Duodenal mucosa (tissue), 2 donors: ENCODE results near the gene GPC5.
"Not testable (repeated sequence)": the region's sequence is repeated elsewhere in the genome, so short reads cannot be mapped to it uniquely, and the experiment has no call there.

Experiments used
- H3K27ac ChIP-seq: one replicate; pipeline ENCODE4 v1.7.0; 2013; ENCODE audit warnings: low read depth, low read length
- H3K27me3 ChIP-seq, 2 donors: one replicate each; pipeline ENCODE4 v1.7.0; 2013; ENCODE audit warnings: low read length in 2 of 2, control low read depth in 1 of 2; ENCODE audit not compliant: insufficient read depth in 2 of 2, control insufficient read depth in 1 of 2
- H3K36me3 ChIP-seq, 2 donors: one replicate each; pipeline ENCODE4 v1.7.0; 2013; ENCODE audit warnings: low read length in 2 of 2, control low read depth in 1 of 2; ENCODE audit not compliant: insufficient read depth in 2 of 2, control insufficient read depth in 1 of 2
- H3K4me1 ChIP-seq, 2 donors: one replicate each; pipeline ENCODE4 v1.7.0; 2013; ENCODE audit warnings: low read length in 2 of 2, control low read depth in 1 of 2; ENCODE audit not compliant: insufficient read depth in 2 of 2, control insufficient read depth in 1 of 2
- H3K4me3 ChIP-seq, 2 donors: one replicate each; pipeline ENCODE4 v1.7.0; 2013; ENCODE audit warnings: low read length in 2 of 2, low read depth in 1 of 2
- H3K9ac ChIP-seq, 2 donors: one replicate each; pipeline ENCODE4 v1.7.0; 2013; ENCODE audit warnings: low read length in 2 of 2, low read depth in 1 of 2
- H3K9me3 ChIP-seq, 2 donors: one replicate each; pipeline ENCODE4 v1.7.0; 2013; ENCODE audit warnings: low read length in 2 of 2, control low read depth in 1 of 2; ENCODE audit not compliant: control insufficient read depth in 1 of 2

Gene GPC5

GRCh38 chr13:92451060-92451459 is 1052.6 kb downstream of the GPC5 start:
- H3K36me3 ChIP-seq, result no peaks in the 10 kb centered on the region
- no peak overlapping the region for H3K4me3 ChIP-seq
- no peaks in the 10 kb centered on the region for H3K4me1 ChIP-seq
- no peak overlapping the region for H3K27ac ChIP-seq
- H3K9me3 ChIP-seq, result no peaks in the 10 kb centered on the region
- H3K9ac ChIP-seq, result no peak overlapping the region
- no peaks in the 10 kb centered on the region for H3K27me3 ChIP-seq

DNA sequence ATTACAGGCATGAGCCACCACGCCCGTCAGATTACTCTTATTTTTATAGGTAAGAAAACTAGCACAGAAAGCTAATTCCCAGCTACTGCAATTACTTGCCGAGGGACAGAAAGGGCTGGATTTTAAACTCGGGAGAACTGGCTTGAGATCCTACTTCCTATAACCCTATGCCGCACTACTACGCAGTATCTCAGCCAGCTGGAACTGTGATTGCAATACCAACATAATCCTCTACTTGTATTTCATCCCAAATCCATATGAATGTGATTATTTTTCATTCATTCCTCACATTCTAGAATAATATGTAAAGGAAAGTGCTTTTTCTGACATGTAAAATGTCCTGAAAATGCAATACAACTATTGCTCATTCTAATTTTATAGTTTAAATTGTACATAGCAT is 1054.4 kb downstream of the GPC5 start:
- no peaks in the 10 kb centered on the region for H3K36me3 ChIP-seq
- H3K4me3 ChIP-seq, result no peak overlapping the region
- no peak overlapping the region for H3K27ac ChIP-seq
- H3K9me3 ChIP-seq, result no peaks in the 10 kb centered on the region
- H3K27me3 ChIP-seq, result no peaks in the 10 kb centered on the region
- H3K4me1 ChIP-seq, result no peaks in the 10 kb centered on the region
- no peak overlapping the region for H3K9ac ChIP-seq

DNA sequence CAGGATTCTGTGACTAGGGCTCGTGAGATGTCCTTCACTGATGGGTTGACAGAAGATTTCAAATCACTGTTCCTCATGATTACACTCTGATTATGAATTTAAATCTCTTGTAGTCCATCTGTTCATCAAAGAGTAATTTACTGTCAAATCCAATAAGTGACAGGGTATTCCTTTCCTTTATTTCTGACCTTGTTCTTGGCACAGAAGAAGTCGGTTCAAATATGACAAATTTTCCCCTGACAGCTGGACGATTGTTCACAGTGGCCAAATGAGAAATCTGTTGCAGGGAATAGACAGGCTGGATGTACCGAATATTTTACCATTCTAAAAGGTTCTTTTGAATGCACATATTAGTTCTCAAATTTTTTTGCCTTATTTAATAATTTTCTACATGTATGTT is 1060.9 kb downstream of the GPC5 start:
- Histone ChIP-seq H3K4me3 (no peak overlapping the region), H3K9ac (no peak overlapping the region), H3K36me3 (no peaks in the 10 kb centered on the region), H3K27me3 (no peaks in the 10 kb centered on the region), H3K27ac (no peak overlapping the region), H3K4me1 (peaks cover 0 to 5% of the 10 kb centered on the region in 2 donors), H3K9me3 (no peaks in the 10 kb centered on the region)

DNA sequence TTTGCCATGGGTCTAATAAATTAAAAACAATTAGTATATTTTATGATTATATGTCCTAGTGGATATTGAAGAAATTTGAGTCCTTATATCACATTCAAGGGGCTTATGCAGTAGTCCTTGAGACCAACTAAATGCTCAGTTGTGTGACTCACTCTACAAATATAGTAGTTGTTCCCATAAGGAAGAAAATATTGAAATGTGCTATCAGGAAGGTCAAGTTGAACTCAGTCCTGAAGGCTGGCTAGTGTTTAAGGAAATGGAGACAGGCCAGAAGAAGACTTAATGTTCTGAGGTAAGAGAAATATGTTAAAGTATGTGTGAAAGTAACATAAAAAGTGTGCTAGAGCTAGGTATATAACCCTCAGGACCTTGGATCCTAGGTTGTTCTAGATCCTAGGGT is 1062.1 kb downstream of the GPC5 start:
- H3K4me1 ChIP-seq, result peaks cover 0 to 5% of the 10 kb centered on the region in 2 donors
- H3K36me3 ChIP-seq, result no peaks in the 10 kb centered on the region
- H3K4me3 ChIP-seq, result no peak overlapping the region
- no peak overlapping the region for H3K9ac ChIP-seq
- H3K27ac ChIP-seq, result no peak overlapping the region
- H3K9me3 ChIP-seq, result no peaks in the 10 kb centered on the region
- no peaks in the 10 kb centered on the region for H3K27me3 ChIP-seq

GRCh38 chr13:92461402-92461801 is 1063.0 kb downstream of the GPC5 start:
- Histone ChIP-seq H3K27me3 (no peaks in the 10 kb centered on the region), H3K27ac (no peak overlapping the region), H3K36me3 (no peaks in the 10 kb centered on the region), H3K9me3 (no peaks in the 10 kb centered on the region), H3K4me3 (no peak overlapping the region), H3K4me1 (peaks cover 0 to 5% of the 10 kb centered on the region in 2 donors), H3K9ac (no peak overlapping the region)

- H3K36me3 ChIP-seq, result no peaks in the 10 kb centered on the region
- no peaks in the 10 kb centered on the region for H3K9me3 ChIP-seq
- H3K27ac ChIP-seq, result no peak overlapping the region
- H3K27me3 ChIP-seq, result no peaks in the 10 kb centered on the region
- no peak overlapping the region for H3K4me3 ChIP-seq
- no peak overlapping the region for H3K9ac ChIP-seq
- H3K4me1 ChIP-seq, result peaks cover 0 to 5% of the 10 kb centered on the region in 2 donors
Measured at GRCh38 chr13:92461831-92462230, 1063.4 kb downstream of the GPC5 start.

GRCh38 chr13:92463134-92463533 is 1064.7 kb downstream of the GPC5 start:
- Histone ChIP-seq H3K4me3 (no peak overlapping the region), H3K9me3 (no peaks in the 10 kb centered on the region), H3K9ac (no peak overlapping the region)

GRCh38 chr13:92473765-92474475 is 1075.5 kb downstream of the GPC5 start:
- no peak overlapping the region for H3K9ac ChIP-seq
- H3K27ac ChIP-seq, result no peak overlapping the region
- no peaks in the 10 kb centered on the region for H3K36me3 ChIP-seq
- no peaks in the 10 kb centered on the region for H3K27me3 ChIP-seq
- no peaks in the 10 kb centered on the region for H3K9me3 ChIP-seq
- H3K4me1 ChIP-seq, result peaks cover 0 to 6% of the 10 kb centered on the region in 2 donors
- H3K4me3 ChIP-seq, result no peak overlapping the region

More at GRCh38 chr13:92463134-92463533, 1064.7 kb downstream of the GPC5 start:
- no peak overlapping the region for H3K27ac ChIP-seq
- H3K27me3 ChIP-seq, result no peaks in the 10 kb centered on the region
- H3K36me3 ChIP-seq, result no peaks in the 10 kb centered on the region
- H3K4me1 ChIP-seq, result peaks cover 0 to 5% of the 10 kb centered on the region in 2 donors

GRCh38 chr13:92480387-92480786 is 1082.0 kb downstream of the GPC5 start:
- H3K4me3 ChIP-seq, result no peak overlapping the region
- H3K4me1 ChIP-seq, result no peaks in the 10 kb centered on the region
- H3K27me3 ChIP-seq, result no peaks in the 10 kb centered on the region
- no peaks in the 10 kb centered on the region for H3K36me3 ChIP-seq
- H3K9me3 ChIP-seq, result no peaks in the 10 kb centered on the region
- no peak overlapping the region for H3K9ac ChIP-seq
- no peak overlapping the region for H3K27ac ChIP-seq

DNA sequence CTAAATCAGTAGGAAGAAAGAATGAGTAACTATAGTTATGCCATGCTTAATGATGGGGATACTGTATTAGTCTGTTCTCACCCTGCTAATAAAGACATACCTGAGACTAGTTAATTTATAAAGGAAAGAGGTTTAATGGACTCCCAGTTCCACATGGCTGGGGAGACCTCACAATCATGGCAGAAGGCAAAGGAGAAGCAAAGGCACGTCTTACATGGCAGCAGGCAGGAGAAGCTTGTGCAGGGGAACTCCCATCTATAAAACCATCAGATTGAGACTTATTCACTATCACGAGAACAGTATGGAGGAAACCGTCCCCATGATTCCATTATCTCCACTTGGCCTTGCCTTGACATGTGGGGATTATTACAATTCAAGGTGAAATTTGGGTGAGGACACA is 1084.4 kb downstream of the GPC5 start:
- H3K36me3 ChIP-seq, H3K9me3 ChIP-seq, H3K27me3 ChIP-seq, H3K9ac ChIP-seq, H3K4me1 ChIP-seq, H3K4me3 ChIP-seq, H3K27ac ChIP-seq: not testable (repeated sequence)
